ENCODE data around the gene MUC3A. TPM values are rescaled to one million over a fixed set of nuclear protein-coding genes. Genes with fewer than 3 reads are reported as not detected.

Gene MUC3A
- total RNA-seq, 1 experiment from 2014 or later: 29.2 TPM

DNA sequence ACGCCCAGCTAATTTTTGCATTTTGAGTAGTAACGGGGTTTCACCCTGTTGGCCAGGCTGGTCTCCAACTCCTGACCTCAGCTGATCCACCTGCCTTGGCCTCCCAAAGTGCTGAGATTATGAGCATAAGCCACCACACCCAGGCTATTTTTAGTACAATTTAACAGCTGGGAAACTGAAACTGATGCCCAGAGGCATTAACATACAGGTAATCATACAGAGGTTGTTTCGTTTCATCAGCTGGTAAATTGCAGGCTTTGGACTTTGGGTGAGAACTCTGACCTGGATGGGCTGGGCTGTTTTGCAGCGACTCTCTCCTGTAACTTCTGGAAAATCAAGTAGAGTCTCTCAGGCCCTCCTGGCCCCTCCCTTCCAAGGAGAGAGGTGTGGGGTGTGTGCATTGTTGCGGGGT, 47.4 kb upstream of the MUC3A start:
- peaks cover 2 to 5% of the 10 kb centered on the region in 2 experiments; a peak in 2 of 4 replicates for H3K4me1 Mint-ChIP-seq
- H3K23me2 ChIP-seq (ENCODE audit: insufficient read length, low read depth, low read length, poor library complexity, severe bottlenecking): no peaks in the 10 kb centered on the region
- H3K56ac ChIP-seq (ENCODE audit: insufficient read length, low read depth, low read length): no peak overlapping the region
- H3K9me3 Mint-ChIP-seq: no peaks in the 10 kb centered on the region
- H3K9ac ChIP-seq (ENCODE audit: extremely low read depth, insufficient read length, low read length): no peak overlapping the region
- H3K18ac ChIP-seq (ENCODE audit: insufficient read length, low read depth, low read length): no peak overlapping the region
- H3K23ac ChIP-seq (ENCODE audit: insufficient read length, low read depth, low read length): no peak overlapping the region
- H4K20me1 ChIP-seq (ENCODE audit: control insufficient read depth, insufficient read depth, insufficient read length): no peaks in the 10 kb centered on the region
- H4K8ac ChIP-seq (replicated peaks; ENCODE audit: insufficient read length, low read depth, low read length): no peak overlapping the region
- H2BK20ac ChIP-seq (ENCODE audit: low read depth, low read length, poor library complexity, severe bottlenecking): no peak overlapping the region
- no peak for TF ChIP-seq CTCF (conservative IDR thresholded peaks at IDR 0.05)
- no peak overlapping the region for H2BK12ac ChIP-seq (ENCODE audit: insufficient read length, low read depth, low read length)
- H3K4me1 ChIP-seq (ENCODE audit: insufficient read depth, low read length): no peaks in the 10 kb centered on the region
- no peak overlapping the region for H4K5ac ChIP-seq (ENCODE audit: insufficient read length, low read depth, low read length)
- no peaks in the 10 kb centered on the region for H3K79me2 ChIP-seq (ENCODE audit: insufficient read depth, low read length)
- H3T11ph ChIP-seq (ENCODE audit: low read length): no peak overlapping the region
- no peaks in the 10 kb centered on the region for H3K27me3 ChIP-seq (ENCODE audit: insufficient read depth, low read length)
- H3K79me1 ChIP-seq (ENCODE audit: insufficient read depth, low read depth, low read length, poor library complexity, severe bottlenecking): no peaks in the 10 kb centered on the region
- no peak for DNase-seq
- H2AFZ ChIP-seq (ENCODE audit: low read length): no peak overlapping the region
- no peak overlapping the region for H4K91ac ChIP-seq (ENCODE audit: insufficient read length, low read depth, low read length)
- WGBS (ENCODE audit: extremely low coverage, insufficient read length, low lambda C conversion rate): no CpG with 5 or more reads among the region's 5 CpGs
- no peak overlapping the region for H2BK120ac ChIP-seq (ENCODE audit: low read depth, low read length, poor library complexity, severe bottlenecking)
- H3K27ac Mint-ChIP-seq: no peak overlapping the region; a peak in 1 of 7 replicates
- no peak overlapping the region for H3K4ac ChIP-seq (ENCODE audit: low read depth, low read length)
- H3K14ac ChIP-seq (ENCODE audit: insufficient read depth, low read length): no peak overlapping the region
- H3K36me3 Mint-ChIP-seq (ENCODE audit: insufficient read depth in 1 of 3, low read depth in 3 of 3): no peaks in the 10 kb centered on the region
- H2BK15ac ChIP-seq (ENCODE audit: low read depth, low read length): no peak overlapping the region
- H3K4me3 Mint-ChIP-seq: no peak overlapping the region
- no peak overlapping the region for H2AK5ac ChIP-seq (ENCODE audit: insufficient read length, low read length)
- no peak overlapping the region for H3K27ac ChIP-seq (ENCODE audit: insufficient read length, low read depth, low read length)
- no peak overlapping the region for H2BK5ac ChIP-seq (ENCODE audit: insufficient read length, low read length)
- no peaks in the 10 kb centered on the region for H3K9me3 ChIP-seq (ENCODE audit: control insufficient read depth, low read depth, low read length)
- H3K27me3 Mint-ChIP-seq (ENCODE audit: low read depth): peaks cover 11% of the 10 kb centered on the region
- no peak overlapping the region for H3K4me2 ChIP-seq (ENCODE audit: insufficient read depth, insufficient read length, low read length)

Data from H9 (cell line).